Stimulated activated CD4-positive, alpha-beta T cell treated with anti-CD3 and anti-CD28 coated beads, Interleukin-15, amount 100 ng/mL, for 24 hours (primary cell): ENCODE data around the gene RBMS3.
"Not testable (repeated sequence)": the region's sequence is repeated elsewhere in the genome, so short reads cannot be mapped to it uniquely, and the experiment has no call there.

Experiments
- DNase-seq: peaks from one replicate; pipeline ENCODE4 v3.0.0-alpha.2; 2020

Gene RBMS3

DNA sequence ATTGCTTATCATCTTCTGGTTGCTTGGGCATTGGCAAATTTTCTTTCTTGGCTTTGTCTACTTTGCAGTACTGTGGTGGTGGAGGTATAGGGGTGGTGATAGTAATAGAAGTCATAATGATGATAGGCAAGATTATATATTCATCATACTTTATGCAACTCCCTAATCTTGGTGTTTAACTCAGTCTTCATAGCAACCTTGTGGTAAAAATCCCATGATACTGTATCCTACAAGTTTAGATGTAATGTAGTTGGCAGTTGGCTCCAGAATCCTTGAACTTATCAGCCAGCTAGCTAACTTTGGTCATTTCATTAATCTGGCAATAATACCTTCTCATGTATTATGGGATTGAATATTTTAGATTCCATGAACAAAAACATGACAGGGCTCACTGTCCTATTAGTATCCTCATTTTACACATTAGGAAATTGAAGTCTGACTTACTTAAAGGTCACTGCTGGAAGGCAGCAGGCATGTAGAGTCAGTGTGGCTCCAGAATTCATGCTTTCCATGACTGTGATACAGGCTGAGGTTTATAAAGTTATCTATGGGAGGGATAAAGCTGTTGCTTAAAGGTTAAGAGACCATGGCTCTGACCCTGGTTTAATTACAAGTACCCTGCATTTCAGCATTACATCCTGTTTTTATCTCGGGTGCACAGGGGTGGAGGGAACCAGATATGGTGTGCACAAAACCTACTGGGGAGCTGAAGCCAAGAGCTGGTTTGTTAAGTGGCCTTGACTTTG lies 33.3 kb downstream of the RBMS3 start:
- no peak for DNase-seq

DNA sequence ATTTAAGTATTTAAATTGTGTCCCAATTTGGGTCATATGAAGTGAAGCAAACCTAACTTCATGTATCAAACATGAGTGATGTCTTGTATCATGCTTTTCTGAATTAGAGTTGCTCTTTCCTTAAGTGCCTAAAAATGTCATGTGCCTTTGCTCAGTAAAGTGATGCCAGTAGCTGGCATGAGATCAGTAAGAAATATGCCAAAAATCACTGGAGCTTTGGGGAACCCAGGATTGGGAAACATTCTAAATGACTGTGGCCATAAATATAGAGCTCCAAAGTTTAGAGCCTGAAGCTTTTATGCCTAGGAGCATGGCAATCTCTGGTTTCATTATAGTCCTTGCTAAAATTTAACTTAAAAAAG lies 33.8 kb downstream of the RBMS3 start:
- no peak for DNase-seq

DNA sequence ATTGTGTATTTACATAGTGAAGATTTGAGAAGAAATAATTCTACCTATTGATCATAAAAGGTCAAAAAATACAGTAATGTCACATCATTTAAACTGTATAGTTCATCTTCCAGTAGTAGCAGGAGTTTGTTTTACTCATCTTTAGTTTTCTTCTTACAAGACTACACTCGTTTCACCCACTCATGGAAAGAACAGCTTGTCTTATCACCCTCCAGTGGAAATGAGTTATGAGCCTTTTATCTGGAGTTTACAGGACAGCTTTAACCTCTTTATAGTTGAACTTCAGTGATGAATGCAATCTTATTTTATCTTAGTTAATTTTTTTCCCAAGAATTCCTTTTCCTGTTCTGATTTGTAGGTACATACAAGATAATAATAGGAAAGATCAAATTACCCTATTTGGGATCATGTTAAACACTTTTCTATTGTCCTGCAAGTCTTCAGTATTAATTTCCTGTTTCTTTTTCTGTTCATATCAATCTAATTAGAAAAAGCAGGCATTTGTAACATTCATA lies 36.8 kb downstream of the RBMS3 start:
- no peak for DNase-seq

DNA sequence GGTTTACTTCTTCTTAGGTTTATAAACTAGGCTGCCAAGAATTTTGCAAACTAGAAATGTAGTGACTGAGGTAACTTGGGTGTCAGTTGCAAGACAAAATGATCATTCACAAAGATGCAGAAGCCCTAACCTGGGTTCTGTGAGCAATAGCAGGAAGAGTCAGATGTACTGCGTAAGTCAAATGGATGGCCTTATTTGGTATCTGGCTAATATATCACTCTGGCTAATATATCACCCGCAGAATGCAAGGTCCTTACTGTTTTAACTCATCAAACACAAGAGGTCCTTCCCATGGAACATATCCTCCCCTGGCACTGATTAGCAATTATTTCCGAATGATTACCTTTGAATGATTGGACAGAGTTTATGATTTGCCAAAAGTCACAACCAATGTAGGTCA lies 37.4 kb downstream of the RBMS3 start:
- DNase-seq: no peak

DNA sequence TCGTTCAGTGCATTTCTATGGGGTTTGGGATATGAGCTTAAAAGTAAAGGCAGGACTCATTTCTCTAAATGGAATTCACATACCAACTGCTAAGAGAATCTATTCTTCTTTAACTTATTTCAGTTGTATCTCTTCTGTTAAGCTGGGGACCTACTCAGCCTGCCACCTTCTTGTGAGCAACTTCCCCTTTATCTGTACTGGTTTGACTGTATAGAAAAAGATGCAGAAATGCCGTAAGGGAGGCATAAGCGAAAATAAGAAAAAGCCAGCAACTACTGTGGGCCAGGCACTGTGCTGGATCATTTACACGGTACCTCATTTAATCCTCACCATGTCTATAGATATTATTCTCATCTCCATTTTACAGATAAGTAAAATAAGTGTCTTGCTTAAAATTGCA lies 38.4 kb downstream of the RBMS3 start:
- no peak for DNase-seq

DNA sequence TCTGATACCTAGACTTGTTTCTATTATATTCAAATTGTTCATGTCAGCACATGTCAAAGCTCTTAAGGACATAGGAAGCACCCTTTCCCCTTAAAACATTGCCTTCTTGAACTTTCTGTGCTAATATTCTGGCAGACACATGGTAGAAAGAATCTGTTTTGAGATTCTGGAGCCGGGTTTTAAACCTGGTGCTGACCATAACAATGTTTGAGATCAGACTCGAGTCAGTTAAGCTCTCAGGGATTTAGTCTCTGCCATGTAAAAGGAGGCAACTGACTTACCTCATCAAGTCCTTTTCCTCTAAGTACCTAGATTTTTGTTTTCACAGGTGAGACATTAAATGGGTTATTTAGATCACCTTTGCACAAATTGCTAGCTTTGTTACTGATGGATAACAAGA lies 38.9 kb downstream of the RBMS3 start:
- DNase-seq: no peak

DNA sequence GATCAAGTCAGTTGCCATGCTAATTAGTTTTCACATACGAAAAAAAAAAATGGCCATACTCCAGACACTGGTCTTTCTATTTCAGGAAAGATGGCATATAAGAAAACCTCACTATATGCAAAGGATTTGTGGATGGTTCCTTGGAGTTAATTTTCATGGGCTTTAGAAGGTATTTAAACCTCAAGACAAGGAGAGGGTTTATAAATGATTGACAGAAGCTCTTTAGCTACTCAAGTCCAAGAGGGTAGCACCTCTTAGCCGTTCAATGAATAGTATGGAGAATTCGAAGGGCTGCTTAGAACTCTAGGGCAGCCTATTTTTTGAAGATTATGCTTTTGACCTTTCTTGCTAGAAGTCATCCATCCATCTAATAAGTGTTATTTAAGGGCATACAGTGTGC lies 41.7 kb downstream of the RBMS3 start:
- DNase-seq: no peak

DNA sequence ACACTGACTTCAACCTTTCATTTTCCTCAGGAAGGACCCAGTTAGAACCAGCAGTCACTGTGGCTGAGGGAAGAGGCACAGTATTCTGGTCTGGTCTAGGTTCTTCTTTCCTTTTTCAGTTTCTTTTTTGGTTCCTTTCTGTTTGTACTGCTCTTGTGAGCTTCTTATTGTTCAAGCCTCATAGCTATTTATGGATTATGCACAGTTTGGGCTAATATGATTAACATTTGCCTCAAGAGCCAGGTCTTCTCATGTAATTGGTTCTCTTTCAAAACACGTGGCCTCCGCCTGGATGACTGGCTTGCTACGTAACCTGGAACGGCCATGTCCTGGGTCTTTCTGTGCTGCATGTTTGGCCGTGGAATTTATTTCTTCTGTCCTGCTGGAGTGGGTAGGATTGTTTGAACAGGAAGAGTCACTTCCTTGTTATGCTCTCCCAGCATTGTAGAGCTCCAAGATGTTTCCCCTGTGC lies 43.3 kb downstream of the RBMS3 start:
- DNase-seq: no peak

DNA sequence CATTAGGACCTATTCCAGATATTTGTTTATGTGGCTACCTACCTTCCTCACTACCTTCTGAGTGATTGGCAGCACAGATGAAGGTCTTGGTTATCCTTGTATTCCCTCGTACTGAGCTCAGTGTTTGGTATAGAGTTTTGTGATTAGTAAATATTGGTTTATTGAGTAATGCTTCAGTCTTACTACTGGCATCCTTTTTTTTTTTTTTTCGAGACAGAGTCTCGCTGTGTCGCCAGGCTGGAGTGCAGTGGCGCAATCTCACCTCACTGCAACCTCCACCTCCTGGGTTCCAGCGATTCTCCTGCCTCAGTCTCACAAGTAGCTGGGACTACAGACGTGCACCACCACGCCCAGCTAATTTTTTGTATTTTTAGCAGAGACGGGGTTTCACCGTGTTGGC lies 45.7 kb downstream of the RBMS3 start:
- DNase-seq: not testable (repeated sequence)

DNA sequence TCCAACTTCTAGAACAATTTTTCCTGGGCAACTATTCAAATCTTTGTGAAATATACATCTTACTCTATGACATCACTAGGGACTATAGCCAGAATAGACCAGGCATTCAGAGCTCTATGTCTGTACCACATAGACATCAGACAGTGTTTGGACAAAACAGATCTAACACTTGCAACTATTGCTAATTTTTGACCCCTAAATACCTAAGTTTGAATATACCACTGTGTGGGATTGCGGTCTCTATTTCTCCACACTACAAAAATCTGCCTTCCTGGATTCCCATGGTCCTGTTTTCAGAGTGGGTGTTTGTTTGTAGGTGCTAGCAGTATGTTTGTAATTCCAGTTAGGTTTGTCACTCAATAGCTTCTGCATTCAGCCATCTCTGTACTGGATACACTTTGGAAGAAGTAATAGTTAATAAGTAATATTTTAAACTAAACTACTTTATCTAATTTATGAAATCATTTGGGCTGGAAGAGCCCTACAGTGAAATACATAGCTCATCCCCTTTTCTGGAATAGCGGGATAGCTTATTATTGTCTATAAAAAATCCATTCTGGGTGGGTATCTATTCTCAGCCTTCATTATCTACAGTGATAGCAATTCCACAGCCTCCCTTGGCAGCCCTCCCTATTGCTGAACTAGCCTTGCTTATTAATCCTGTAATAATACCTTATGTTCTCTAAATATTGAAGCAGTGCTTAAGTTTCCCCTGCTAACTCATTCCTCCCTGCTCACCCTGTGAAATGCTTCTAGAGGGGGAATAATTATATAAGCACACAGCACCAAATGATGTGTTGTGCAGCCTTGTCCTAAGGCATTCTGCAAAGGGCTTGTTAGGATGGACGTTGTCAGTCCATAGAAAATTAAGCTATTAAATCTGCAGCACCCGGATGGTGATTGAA lies 49.4 kb downstream of the RBMS3 start:
- DNase-seq: no peak

DNA sequence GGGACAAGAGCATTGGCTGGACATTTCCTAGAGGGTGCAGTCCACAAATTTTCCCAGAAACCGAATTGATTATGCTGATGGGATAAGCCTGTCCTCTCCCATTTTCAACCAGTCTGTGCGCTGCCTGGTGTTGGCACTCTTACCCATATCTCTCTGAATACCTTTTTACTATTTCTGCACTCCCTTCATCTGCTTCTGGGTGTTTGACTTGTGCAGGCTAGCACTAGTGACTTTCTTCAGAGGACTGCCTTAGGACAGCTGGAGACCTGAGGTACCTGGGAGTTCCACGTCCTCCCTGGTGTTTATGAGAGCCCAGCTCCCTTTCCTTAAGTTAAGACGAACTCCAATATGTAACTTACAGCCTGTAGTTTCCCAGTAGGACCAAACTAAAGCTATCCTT lies 50.2 kb downstream of the RBMS3 start:
- DNase-seq: no peak

DNA sequence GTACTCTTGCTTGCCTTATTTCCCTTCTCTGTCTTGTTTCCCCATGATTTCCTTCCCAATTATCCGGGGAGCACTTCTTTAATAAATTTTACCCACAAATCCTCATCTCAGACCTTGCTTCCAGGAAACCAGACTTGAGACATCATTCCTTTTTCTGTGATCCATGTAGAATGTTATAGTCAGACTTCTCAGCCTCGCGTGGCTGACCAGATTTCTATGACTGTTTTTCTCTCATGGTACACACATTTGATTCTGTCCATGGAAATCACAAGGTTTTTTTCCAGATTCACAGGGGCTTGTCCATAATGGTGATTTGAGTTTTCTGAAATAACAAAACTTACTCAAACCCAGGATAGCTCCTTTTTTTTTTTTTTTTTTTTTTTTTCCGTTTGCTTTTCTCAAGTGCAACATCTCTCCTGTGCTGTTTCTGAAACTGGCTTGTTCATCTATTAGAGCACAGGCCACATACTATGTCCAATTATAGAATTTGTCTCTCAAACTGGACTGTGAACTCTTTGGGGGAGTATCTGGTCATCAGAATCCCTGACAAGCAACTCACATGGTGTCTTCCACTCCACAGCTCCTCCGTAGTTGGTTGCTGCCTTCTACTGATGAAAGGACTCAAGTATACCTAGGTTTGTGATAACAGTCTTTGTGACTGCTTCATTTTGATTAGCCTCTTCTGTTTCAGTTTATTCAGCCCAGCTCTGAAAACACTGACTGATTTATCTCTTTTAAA lies 50.8 kb downstream of the RBMS3 start:
- no peak for DNase-seq

DNA sequence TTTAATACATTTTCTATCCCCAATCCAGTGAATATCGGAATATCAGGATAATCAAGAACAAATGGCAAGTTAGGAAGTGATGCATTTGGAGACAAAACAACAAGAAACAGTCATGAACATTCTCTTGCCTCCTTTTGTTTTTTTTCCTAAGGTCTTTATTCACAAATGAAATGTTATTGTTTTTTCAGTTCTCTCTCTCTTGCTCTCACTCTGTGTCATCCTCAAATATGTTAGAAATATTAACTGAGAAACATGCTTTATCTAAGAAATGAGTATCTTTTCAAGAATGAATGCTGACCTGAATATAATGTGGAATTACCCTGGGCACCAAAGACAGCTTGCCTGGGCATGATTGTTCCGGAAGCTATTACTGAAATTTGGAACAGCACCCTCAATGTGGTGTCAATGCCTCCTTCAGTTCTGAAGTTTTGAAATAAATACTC lies 51.3 kb downstream of the RBMS3 start:
- DNase-seq: no peak

DNA sequence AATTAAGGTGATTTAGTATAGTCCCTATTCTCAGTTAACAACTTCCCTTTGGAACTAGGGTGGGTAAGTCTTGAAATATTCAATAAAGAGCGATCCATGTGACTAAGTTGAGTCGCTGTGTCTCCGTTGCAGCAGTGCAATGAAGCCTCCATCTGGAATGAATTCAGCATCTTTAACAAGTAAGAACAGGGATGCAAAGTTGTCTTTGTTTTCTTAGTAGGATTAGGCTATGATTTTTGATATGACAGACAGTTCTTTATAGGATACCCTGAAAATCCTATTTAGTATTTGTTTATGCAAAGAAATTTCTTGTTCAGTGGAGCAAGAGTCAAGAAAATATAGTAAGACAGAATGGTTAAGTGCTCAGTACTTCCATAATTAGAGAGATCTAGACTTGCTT lies 52.7 kb downstream of the RBMS3 start:
- no peak for DNase-seq

DNA sequence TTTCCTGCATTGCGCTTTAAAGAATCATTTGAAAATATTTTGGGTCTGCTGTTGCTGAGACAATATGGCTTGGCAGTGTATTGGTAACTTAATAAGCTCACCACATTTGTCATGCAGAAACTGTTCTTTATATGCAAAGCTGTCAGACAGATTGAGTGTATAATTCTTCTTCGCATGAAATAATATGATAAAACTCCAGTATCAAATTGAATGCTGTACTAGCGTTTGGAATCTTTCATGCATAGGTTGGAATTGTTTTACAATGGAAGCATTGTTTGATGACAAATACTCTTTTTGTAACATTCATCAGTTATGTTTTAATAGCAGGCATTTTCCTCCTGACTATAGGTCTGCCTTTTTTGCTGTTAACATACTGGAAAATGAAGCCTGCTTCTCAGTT lies 53.8 kb downstream of the RBMS3 start:
- DNase-seq: no peak

DNA sequence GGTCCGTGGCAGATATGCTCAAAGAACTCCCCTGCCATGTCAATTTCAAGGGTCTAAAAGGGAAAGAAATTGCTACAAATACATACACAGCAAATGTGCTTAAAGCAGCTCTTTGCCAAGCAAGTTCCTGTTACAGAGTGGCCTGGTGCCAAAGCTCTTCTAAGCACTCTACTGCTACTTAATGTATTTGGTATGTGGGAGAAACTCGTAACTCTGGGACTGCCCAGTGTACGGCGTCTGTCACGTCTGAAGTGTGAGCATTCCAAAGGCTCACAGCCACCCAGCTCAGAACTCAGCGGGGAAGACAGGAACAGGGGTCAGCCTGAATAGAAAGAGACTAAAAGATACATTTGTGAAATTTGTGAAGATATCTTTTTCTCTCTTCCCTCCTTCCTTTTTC lies 54.6 kb downstream of the RBMS3 start:
- no peak for DNase-seq

DNA sequence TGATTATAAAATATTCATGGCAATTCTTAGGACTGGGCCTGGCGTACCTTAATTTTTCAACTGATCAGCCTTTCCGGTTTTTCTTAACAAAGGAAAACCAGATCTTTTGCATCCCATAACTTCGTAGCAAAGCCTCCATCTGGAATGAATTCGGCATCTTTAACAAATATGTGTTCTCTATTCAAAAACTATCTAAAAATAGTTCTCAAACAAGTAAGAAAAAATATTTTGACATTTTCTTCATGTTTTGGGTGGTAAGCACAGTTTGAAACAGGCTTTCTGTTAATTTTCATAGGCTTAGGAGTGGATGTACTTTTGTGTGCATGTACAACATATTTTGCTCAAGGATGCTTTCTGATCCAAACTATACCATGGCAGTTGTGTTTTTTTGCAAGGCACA lies 55.1 kb downstream of the RBMS3 start:
- DNase-seq: no peak

DNA sequence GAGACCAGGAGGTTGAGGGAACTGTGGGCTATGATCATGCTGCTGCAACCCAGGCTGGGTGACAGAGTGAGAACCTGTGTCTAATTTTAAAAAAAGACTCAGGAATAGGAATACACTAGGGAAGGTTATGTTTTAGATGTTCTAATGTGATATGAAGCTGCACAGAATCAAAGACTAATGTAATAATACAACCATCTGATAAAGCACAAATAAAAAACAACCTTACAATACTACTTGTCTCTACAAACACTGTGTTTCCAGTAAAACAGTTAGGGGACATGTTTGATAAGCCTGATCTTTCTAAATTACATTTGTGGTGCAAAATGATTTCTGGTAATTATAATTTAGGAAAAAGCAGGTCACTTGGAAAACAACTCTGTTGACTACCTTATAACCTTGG lies 56.7 kb downstream of the RBMS3 start:
- DNase-seq: no peak

DNA sequence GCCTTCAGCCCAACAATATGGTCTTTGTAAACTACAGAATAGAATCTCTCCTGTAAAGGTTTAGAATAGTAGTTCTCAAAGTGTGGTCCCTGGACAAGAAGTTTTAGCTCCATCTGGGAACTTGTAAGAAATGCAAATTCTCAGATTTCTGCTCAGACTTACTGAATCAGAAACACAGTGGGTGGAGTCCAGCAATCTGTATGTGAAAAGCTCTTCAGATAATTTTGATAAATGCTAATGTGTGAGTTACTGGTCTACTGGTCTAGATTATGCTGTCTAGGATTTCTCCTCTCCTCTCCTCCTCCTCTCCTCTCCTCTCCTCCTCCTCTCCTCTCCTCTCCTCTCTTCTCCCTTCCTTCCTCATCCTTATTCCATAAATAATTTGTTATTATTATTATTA lies 57.5 kb downstream of the RBMS3 start:
- no peak for DNase-seq

DNA sequence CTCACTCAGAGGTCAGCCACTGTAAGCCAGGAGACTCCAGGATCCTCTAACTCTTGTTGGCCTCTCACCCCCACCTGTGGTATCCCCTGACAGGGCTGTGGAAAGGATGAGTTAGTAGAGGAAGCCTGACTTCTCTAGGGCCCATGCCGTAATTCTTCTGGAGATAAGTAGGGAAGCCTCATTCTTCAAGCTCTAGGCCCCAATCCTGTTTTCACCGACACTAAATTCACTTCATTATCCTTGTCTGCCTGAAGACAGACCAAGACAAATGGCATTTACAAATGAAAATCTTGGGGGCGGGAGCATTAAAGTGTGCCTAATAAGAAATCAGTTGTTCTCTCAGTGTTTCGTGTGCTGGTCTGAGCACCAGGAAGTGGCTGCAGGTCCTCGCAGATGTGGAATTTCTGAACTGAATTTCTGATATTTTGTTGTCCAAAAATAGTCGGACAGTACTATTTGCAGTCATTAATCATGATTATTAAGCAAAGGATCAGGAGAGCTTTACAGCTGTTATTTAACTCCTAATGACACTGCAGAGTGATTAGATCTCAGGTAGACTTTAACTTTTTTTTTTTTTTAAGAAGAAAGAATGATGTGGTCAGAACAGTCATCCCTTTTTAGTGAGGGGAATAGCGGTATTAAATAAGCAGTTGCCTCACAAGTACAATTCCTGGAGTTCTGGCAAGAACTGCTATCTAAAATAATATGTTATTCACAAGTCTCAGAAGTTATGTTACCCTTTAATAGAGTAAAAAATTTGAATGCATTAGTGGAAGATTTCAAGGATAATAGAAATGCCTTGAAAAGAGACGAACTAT lies 58.4 kb downstream of the RBMS3 start:
- DNase-seq: no peak

DNA sequence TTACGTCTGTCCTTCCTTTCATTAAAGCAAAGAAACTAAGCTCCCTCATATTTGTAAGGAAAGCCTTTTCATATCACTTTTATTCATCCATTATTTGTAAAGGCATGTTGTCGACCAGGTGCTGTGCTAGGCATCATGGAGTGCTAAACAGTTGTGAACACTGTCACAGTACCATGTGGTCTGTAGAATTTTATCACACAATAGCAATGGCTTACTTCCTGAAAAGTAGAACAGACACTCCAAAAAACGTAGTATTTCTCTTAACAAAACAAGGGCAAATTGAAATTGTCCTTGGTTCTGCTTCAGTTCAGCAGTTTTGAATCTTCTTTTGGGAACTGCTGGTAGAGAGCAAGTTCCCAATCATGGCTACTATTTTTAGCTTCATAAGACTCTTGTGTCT lies 63.3 kb downstream of the RBMS3 start:
- DNase-seq: no peak

DNA sequence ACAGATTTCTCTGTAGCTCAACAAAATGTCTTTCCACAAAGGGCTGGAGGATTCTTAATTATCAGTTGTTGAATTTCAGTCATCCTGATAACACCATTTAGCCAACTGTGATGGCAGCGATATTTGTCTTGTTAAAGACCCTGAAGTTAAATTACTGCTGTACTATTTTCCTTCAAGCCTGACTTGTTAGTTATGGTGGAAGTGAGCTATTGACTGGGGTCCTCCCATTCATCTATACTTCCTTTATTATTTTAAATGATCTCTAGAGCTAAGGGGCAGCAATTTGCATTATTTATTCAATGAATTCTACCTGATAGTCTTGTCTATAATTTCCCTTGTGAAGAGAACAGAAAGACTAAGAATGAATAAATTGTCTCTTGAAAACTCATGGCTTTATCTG lies 64.1 kb downstream of the RBMS3 start:
- no peak for DNase-seq
